ENCODE measurements around the gene MKNK2.
A peak's percentile ranks its signal among the peaks of the same experiment; 100 is the strongest.

Gene MKNK2

DNA sequence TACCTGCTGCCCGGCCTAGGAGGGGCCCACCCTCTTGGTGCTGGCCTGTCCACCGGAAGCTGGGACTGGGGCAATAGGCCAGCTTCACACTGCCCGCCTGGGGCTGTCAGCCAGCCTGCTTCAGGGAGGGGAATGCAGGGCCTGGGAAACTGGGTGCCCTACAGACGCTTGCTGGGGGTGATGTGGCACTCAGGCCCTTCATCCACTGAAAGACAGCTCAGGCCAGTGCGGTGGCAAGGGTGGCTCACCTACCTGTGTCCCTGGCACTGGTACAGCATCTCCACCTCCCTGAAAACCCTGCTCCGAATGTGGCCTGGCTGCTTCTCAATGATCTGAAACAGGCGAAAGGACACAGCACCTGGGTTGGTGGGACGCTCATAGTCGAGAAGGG, 7.8 kb downstream of the MKNK2 start:
- Histone ChIP-seq H3K4me1 (ENCODE audit: control insufficient read depth in 2 of 2, insufficient read depth in 2 of 2, low read length in 2 of 2) (peaks cover 44 to 52% of the 10 kb centered on the region in 2 donors), H3K9ac (ENCODE audit: low read depth in 1 of 2, low read length in 2 of 2) (peak overlapping the region in 1 of 2 donors; percentile 76)

DNA sequence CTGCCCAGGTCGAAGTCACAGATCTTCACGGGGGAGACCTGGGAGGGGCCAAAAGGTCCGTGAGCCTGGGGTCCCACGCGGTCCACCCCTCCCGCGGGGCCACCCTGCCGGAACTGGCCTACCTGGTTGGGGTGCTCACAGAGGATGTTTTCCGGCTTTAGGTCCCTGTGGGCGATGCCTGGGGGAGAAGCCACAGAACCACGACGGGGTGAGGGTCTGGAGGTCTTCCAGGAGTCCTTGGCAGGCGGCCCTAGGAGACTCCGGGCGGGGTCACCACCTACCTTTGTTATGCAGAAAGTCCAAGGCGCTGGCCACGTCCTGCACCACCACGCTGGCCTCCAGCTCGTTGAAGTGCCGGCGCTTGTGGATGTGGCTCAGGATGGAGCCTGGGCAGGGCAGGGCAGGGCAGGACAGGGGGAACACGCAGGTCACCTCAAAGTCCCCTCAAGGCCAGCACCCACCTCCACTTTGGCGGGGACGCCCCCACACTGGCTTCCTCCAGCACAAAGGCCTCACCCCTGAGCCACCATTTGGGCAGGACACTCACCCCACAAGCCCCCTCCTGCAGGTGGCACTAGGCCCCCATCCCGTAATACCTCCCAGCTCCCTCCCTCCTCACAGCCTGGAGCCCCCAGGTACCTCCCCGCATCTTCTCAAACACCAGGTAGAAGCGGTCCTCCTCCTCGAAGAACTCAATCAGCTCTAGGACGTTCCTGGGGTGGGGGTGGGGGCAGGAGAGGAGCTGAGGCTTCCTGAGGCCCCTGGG, 8.4 kb downstream of the MKNK2 start:
- Histone ChIP-seq H3K27me3 (ENCODE audit: control insufficient read depth in 2 of 2, insufficient read depth in 2 of 2, low read length in 2 of 2) (no peaks in the 10 kb centered on the region), H3K9ac (ENCODE audit: low read depth in 1 of 2, low read length in 2 of 2) (peak overlapping the region; percentile 63 to 76), H3K4me3 (ENCODE audit: low read length in 2 of 2) (peak overlapping the region; percentile 40 to 41), H3K27ac (ENCODE audit: low read depth in 2 of 2, low read length in 2 of 2) (peak overlapping the region; percentile 87 to 94), H3K4me1 (ENCODE audit: control insufficient read depth in 2 of 2, insufficient read depth in 2 of 2, low read length in 2 of 2) (peaks cover 38 to 47% of the 10 kb centered on the region in 2 donors), H3K9me3 (ENCODE audit: control insufficient read depth in 2 of 2, low read length in 2 of 2) (no peaks in the 10 kb centered on the region), H3K36me3 (ENCODE audit: control insufficient read depth in 2 of 2, insufficient read depth in 2 of 2, low read length in 2 of 2) (peaks cover 59 to 63% of the 10 kb centered on the region in 2 donors)

More for the DNA sequence above, 7.8 kb downstream of the MKNK2 start:
- Histone ChIP-seq H3K36me3 (ENCODE audit: control insufficient read depth in 2 of 2, insufficient read depth in 2 of 2, low read length in 2 of 2) (peaks cover 58 to 64% of the 10 kb centered on the region in 2 donors), H3K27me3 (ENCODE audit: control insufficient read depth in 2 of 2, insufficient read depth in 2 of 2, low read length in 2 of 2) (no peaks in the 10 kb centered on the region), H3K27ac (ENCODE audit: low read depth in 2 of 2, low read length in 2 of 2) (peak overlapping the region; percentile 87 to 94), H3K4me3 (ENCODE audit: low read length in 2 of 2) (no peak overlapping the region), H3K9me3 (ENCODE audit: control insufficient read depth in 2 of 2, low read length in 2 of 2) (no peaks in the 10 kb centered on the region)

DNA sequence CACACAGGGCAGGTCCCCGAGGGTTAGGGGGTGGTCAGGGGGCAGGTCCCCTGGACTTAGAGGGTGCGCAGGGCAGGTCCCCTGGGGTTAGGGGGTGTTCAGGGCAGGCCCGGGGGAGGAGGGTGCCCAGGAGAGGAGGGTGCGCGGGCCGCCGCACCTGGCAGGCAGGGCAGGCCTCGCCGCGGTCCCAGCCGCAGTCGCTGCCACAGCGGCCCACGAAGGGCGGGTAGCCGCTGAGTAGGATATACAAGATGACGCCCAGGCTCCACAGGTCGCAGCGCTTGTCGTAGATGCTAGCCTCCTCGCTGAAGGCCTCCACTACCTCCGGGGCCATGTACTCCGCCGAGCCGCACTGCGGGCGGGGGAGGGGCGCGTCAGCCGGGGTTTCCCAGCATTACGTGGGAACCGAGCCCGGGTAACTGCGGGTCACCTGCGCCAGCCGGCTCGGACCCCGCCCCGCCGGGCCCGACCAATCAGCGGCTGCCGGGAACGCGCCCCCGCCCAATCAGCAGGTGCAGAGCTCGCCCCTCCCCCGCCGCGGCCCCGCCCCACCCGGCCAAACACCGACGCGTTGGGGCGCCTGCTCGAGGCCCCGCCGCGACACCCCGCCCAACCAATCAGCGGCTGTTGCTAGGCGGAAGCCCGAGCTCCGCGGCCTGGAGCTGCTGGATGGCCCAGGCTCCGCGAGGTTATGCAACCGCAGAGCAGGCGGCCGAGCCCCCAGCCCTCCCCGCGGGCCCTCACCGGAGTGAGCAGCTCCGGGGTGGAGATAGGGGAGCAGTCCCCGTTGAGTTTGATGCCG, 9.2 kb downstream of the MKNK2 start:
- Histone ChIP-seq H3K4me1 (ENCODE audit: control insufficient read depth in 2 of 2, insufficient read depth in 2 of 2, low read length in 2 of 2) (peaks cover 31 to 40% of the 10 kb centered on the region in 2 donors), H3K36me3 (ENCODE audit: control insufficient read depth in 2 of 2, insufficient read depth in 2 of 2, low read length in 2 of 2) (peaks cover 58 to 59% of the 10 kb centered on the region in 2 donors), H3K9me3 (ENCODE audit: control insufficient read depth in 2 of 2, low read length in 2 of 2) (no peaks in the 10 kb centered on the region), H3K9ac (ENCODE audit: low read depth in 1 of 2, low read length in 2 of 2) (peak overlapping the region; percentile 65 to 89), H3K4me3 (ENCODE audit: low read length in 2 of 2) (peak overlapping the region; percentile 59 to 63), H3K27me3 (ENCODE audit: control insufficient read depth in 2 of 2, insufficient read depth in 2 of 2, low read length in 2 of 2) (no peaks in the 10 kb centered on the region), H3K27ac (ENCODE audit: low read depth in 2 of 2, low read length in 2 of 2) (peak overlapping the region; percentile 93 to 94)

DNA sequence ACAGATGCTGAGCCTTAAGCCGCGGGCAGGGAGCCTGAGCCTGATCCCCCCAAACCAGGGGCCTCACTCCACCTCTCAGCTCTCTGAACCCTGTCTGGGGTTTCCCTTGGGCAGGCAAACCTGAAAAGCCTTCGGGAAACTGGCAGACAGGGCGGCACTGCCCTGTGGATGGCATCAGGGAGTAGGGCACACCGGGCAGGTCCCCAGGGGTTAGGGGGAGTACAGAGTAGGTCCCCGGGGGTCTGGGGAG, 9.7 kb downstream of the MKNK2 start:
- Histone ChIP-seq H3K27ac (ENCODE audit: low read depth in 2 of 2, low read length in 2 of 2) (peak overlapping the region; percentile 93), H3K27me3 (ENCODE audit: control insufficient read depth in 2 of 2, insufficient read depth in 2 of 2, low read length in 2 of 2) (no peaks in the 10 kb centered on the region), H3K4me1 (ENCODE audit: control insufficient read depth in 2 of 2, insufficient read depth in 2 of 2, low read length in 2 of 2) (peaks cover 28 to 36% of the 10 kb centered on the region in 2 donors), H3K9ac (ENCODE audit: low read depth in 1 of 2, low read length in 2 of 2) (peak overlapping the region; percentile 65 to 89), H3K4me3 (ENCODE audit: low read length in 2 of 2) (peak overlapping the region; percentile 59 to 63), H3K9me3 (ENCODE audit: control insufficient read depth in 2 of 2, low read length in 2 of 2) (no peaks in the 10 kb centered on the region), H3K36me3 (ENCODE audit: control insufficient read depth in 2 of 2, insufficient read depth in 2 of 2, low read length in 2 of 2) (peaks cover 53 to 55% of the 10 kb centered on the region in 2 donors)

DNA sequence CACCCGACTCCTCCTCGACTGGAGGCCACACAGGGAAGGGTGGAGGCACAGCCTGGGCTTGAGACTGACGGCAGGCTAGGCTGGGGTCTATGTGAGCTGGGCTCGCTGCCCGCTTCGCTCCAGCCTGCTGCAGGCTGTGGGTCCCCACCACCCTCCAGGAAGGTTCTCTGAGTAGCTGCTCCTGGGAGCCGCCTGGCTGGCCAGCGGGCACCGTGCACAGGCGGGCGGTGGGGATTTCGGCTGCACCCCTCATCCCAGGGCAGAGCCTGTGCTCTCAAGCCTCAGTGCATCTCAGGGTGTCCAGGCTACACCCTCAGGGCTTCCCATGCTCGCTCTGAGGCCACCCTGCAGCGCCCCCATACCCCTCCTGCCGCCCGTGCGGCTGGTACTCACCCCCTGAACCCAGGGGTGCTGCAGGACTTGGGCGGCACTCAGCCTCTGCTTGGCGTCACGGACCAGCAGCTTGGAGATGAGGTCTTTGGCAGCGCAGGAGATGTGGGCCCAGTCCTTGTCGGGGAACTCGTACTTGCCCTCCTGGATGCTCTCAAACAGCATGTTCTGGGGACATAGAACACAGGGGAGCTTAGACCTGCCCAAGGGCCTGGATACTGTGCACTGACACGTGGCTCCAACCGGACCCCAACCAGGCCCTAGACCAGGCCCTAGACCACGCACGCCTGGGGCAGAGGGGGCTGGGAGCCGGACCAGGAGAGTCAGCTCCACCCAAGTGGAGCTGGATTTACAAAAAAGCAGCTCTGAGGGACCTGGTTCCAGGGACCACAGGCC, 10.2 kb downstream of the MKNK2 start:
- Histone ChIP-seq H3K9me3 (ENCODE audit: control insufficient read depth in 2 of 2, low read length in 2 of 2) (no peaks in the 10 kb centered on the region), H3K27ac (ENCODE audit: low read depth in 2 of 2, low read length in 2 of 2) (peak overlapping the region in 1 of 2 donors; percentile 93), H3K4me3 (ENCODE audit: low read length in 2 of 2) (no peak overlapping the region), H3K27me3 (ENCODE audit: control insufficient read depth in 2 of 2, insufficient read depth in 2 of 2, low read length in 2 of 2) (no peaks in the 10 kb centered on the region), H3K9ac (ENCODE audit: low read depth in 1 of 2, low read length in 2 of 2) (peak overlapping the region; percentile 65 to 89), H3K36me3 (ENCODE audit: control insufficient read depth in 2 of 2, insufficient read depth in 2 of 2, low read length in 2 of 2) (peaks cover 51 to 53% of the 10 kb centered on the region in 2 donors), H3K4me1 (ENCODE audit: control insufficient read depth in 2 of 2, insufficient read depth in 2 of 2, low read length in 2 of 2) (peaks cover 28 to 35% of the 10 kb centered on the region in 2 donors)

DNA sequence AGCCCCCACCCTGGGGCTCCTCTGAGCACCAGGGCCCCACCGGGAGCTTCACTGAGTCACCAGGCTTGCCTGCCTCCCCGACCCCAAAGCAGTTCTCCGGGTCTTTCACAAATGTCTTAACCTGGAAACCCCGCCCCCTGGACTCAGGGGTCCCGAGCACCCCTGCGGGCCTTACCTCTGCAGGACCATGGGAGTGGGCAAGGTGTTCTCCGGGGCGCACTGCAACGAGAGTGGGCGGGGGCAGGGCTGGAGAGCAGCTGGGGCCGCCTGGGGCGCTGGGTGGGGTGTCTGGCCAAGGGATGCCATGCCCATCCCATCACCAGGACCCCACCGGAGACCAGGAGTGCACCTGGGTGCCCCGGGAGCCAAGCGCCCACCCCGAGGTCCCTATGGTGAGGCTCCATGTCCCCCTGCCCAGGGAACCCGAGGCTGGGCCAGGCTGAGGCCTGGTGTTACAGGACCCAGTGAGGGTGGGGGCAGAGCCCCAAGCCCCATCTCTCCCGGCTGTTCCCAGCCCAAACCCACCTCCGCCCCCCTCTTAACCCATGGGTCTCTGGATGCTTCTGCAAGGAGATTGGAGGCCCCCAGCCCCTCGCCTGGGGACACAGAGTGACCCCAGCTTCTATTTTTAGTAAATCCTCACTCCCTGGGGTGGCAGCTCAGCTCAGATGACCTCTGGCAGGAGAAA, 10.9 kb downstream of the MKNK2 start:
- H3K4me1 ChIP-seq (ENCODE audit: control insufficient read depth in 2 of 2, insufficient read depth in 2 of 2, low read length in 2 of 2): peaks cover 28 to 30% of the 10 kb centered on the region in 2 donors
- no peak overlapping the region for H3K4me3 ChIP-seq (ENCODE audit: low read length in 2 of 2)
- H3K9ac ChIP-seq (ENCODE audit: low read depth in 1 of 2, low read length in 2 of 2): no peak overlapping the region
- no peaks in the 10 kb centered on the region for H3K9me3 ChIP-seq (ENCODE audit: control insufficient read depth in 2 of 2, low read length in 2 of 2)
- no peak overlapping the region for H3K27ac ChIP-seq (ENCODE audit: low read depth in 2 of 2, low read length in 2 of 2)
- H3K36me3 ChIP-seq (ENCODE audit: control insufficient read depth in 2 of 2, insufficient read depth in 2 of 2, low read length in 2 of 2): peaks cover 46 to 53% of the 10 kb centered on the region in 2 donors
- H3K27me3 ChIP-seq (ENCODE audit: control insufficient read depth in 2 of 2, insufficient read depth in 2 of 2, low read length in 2 of 2): no peaks in the 10 kb centered on the region

DNA sequence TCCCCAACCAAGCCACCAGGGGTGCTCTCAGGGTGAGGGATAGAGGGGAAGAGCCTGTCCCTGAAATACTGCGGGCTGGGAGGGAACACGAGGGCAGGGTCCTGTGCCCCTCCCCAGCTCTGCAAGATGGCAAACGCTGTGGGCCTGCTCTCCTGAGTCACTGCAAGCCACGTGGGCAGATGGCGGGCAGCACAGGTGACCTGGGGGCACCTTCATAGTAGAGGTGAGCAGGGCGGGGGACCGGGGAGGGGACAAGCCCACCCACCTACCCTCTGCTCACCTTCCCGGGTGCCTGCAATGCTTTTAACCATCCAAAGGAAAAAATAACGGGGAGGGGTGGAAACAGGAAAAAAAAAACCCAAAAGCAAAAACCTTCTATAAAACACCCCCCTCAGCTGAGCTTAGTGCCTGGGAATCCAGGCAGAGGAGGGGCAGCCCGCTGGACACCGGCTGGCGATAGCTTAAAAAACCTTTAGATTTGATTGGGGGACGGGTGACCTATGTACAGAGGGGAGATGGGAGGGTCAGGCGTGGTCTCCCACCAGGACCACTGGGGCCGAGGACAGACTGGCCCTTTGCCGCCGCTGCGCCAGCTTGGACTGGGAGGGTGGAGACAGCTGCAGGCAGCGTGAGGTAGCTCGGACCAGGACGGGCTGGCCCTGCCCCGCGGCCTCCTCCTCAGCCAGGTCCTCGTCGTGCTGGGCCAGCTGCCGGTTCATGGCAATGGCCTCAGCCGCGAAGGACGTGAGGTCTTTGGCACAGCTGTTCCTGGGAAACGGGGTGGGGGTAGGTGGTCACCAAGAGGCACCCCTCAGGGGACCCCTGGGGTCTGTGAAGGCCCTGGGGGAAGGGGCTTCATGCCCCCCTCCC, 11.7 kb downstream of the MKNK2 start:
- H3K9me3 ChIP-seq (ENCODE audit: control insufficient read depth in 2 of 2, low read length in 2 of 2): no peaks in the 10 kb centered on the region
- no peak overlapping the region for H3K27ac ChIP-seq (ENCODE audit: low read depth in 2 of 2, low read length in 2 of 2)
- no peak overlapping the region for H3K4me3 ChIP-seq (ENCODE audit: low read length in 2 of 2)
- peaks cover 40 to 46% of the 10 kb centered on the region in 2 donors for H3K36me3 ChIP-seq (ENCODE audit: control insufficient read depth in 2 of 2, insufficient read depth in 2 of 2, low read length in 2 of 2)
- H3K4me1 ChIP-seq (ENCODE audit: control insufficient read depth in 2 of 2, insufficient read depth in 2 of 2, low read length in 2 of 2): peaks cover 30 to 33% of the 10 kb centered on the region in 2 donors
- no peak overlapping the region for H3K9ac ChIP-seq (ENCODE audit: low read depth in 1 of 2, low read length in 2 of 2)
- H3K27me3 ChIP-seq (ENCODE audit: control insufficient read depth in 2 of 2, insufficient read depth in 2 of 2, low read length in 2 of 2): no peaks in the 10 kb centered on the region

DNA sequence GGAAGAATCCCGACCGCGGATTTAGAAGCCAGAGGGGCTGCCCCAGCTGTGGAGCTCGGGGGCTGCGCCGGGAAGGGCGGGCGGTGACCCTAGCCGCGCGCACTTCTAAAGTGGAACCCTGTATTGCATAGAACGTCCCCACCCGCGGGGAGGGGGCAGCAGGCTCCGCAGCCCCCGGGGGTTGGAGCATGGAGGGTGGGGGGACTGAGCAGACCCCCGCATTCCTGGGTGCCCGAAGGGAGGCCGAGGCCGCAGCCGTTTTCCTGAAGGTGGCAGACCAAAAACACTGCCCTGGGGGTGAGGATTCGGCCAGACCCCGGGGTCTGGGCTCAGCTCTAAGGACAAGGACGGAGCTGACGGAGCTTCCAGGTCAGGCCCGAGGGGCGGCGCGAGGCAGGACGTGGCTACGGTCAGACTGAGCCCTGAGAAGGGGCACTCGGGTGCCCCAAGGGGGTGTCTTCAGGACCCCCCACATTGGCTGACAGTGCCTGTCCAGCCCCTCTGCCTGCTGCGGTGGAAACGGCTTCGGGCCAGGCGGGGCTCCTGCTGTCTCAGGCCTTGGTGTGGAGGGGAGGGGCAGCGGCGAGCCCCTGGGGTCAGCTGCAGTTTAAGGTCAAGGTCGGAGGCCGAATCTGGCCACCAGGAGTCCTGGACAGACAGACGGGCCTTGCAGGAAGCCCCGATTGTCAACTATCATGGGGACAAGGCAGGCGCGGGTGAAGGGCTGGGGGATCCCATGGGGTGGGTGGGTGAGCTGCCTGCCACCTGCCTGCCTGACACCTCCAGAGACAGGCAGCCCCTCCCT, 12.6 kb downstream of the MKNK2 start:
- H3K36me3 ChIP-seq (ENCODE audit: control insufficient read depth in 2 of 2, insufficient read depth in 2 of 2, low read length in 2 of 2): peaks cover 34 to 41% of the 10 kb centered on the region in 2 donors
- H3K27ac ChIP-seq (ENCODE audit: low read depth in 2 of 2, low read length in 2 of 2): no peak overlapping the region
- no peak overlapping the region for H3K4me3 ChIP-seq (ENCODE audit: low read length in 2 of 2)
- no peaks in the 10 kb centered on the region for H3K9me3 ChIP-seq (ENCODE audit: control insufficient read depth in 2 of 2, low read length in 2 of 2)
- H3K9ac ChIP-seq (ENCODE audit: low read depth in 1 of 2, low read length in 2 of 2): no peak overlapping the region
- H3K4me1 ChIP-seq (ENCODE audit: control insufficient read depth in 2 of 2, insufficient read depth in 2 of 2, low read length in 2 of 2): peaks cover 25 to 31% of the 10 kb centered on the region in 2 donors
- no peaks in the 10 kb centered on the region for H3K27me3 ChIP-seq (ENCODE audit: control insufficient read depth in 2 of 2, insufficient read depth in 2 of 2, low read length in 2 of 2)
